ENCODE results near the gene CCL17. TPM values are rescaled to one million over a fixed set of nuclear protein-coding genes. Genes with fewer than 3 reads are reported as not detected.
A peak's percentile ranks its signal among the peaks of the same experiment; 100 is the strongest.
"Not testable (repeated sequence)": the region's sequence is repeated elsewhere in the genome, so short reads cannot be mapped to it uniquely, and the experiment has no call there.

The CCL17 gene
- total RNA-seq, 1 donor from 2014 or later: not detected

- no peak for TF ChIP-seq CTCF (IDR thresholded peaks at IDR 0.05; ENCODE audit: insufficient read depth, low read length, poor library complexity, severe bottlenecking)
- Histone ChIP-seq H3K36me3 (ENCODE audit: control insufficient read depth, insufficient read depth, low read length) (peaks cover 2% of the 10 kb centered on the region), H3K27me3 (ENCODE audit: control insufficient read depth, insufficient read depth, low read length) (no peaks in the 10 kb centered on the region), H3K4me3 (ENCODE audit: low read depth, low read length) (no peak overlapping the region)
- DNase-seq (ENCODE audit: low read depth): no peak
Observed at GRCh38 chr16:57434003-57434402, 29.4 kb downstream of the CCL17 start.

GRCh38 chr16:57435838-57436237 is 31.3 kb downstream of the CCL17 start:
- no peak for DNase-seq (ENCODE audit: low read depth)
- TF ChIP-seq CTCF (IDR thresholded peaks at IDR 0.05; ENCODE audit: insufficient read depth, low read length, poor library complexity, severe bottlenecking): no peak
- Histone ChIP-seq H3K27me3 (ENCODE audit: control insufficient read depth, insufficient read depth, low read length) (no peaks in the 10 kb centered on the region), H3K4me3 (ENCODE audit: low read depth, low read length) (no peak overlapping the region), H3K36me3 (ENCODE audit: control insufficient read depth, insufficient read depth, low read length) (peaks cover 2% of the 10 kb centered on the region)

GRCh38 chr16:57439947-57440346 is 35.4 kb downstream of the CCL17 start:
- DNase-seq (ENCODE audit: low read depth); H3K36me3 ChIP-seq (ENCODE audit: control insufficient read depth, insufficient read depth, low read length); H3K4me3 ChIP-seq (ENCODE audit: low read depth, low read length); H3K27me3 ChIP-seq (ENCODE audit: control insufficient read depth, insufficient read depth, low read length): not testable (repeated sequence)

- H3K4me3 ChIP-seq (ENCODE audit: low read depth, low read length); H3K27me3 ChIP-seq (ENCODE audit: control insufficient read depth, insufficient read depth, low read length); H3K36me3 ChIP-seq (ENCODE audit: control insufficient read depth, insufficient read depth, low read length); DNase-seq (ENCODE audit: low read depth): not testable (repeated sequence)
Observed at GRCh38 chr16:57440551-57440950, 36.0 kb downstream of the CCL17 start.

GRCh38 chr16:57444711-57445110 is 40.1 kb downstream of the CCL17 start:
- no peak for DNase-seq (ENCODE audit: low read depth)

GRCh38 chr16:57445510-57445909 is 40.9 kb downstream of the CCL17 start:
- TF ChIP-seq CTCF (IDR thresholded peaks at IDR 0.05; ENCODE audit: insufficient read depth, low read length, poor library complexity, severe bottlenecking): no peak
- DNase-seq (ENCODE audit: low read depth): no peak
- Histone ChIP-seq H3K36me3 (ENCODE audit: control insufficient read depth, insufficient read depth, low read length) (peaks cover 1% of the 10 kb centered on the region), H3K27me3 (ENCODE audit: control insufficient read depth, insufficient read depth, low read length) (no peaks in the 10 kb centered on the region), H3K4me3 (ENCODE audit: low read depth, low read length) (no peak overlapping the region)

More at GRCh38 chr16:57444711-57445110, 40.1 kb downstream of the CCL17 start:
- Histone ChIP-seq H3K4me3 (ENCODE audit: low read depth, low read length) (no peak overlapping the region), H3K36me3 (ENCODE audit: control insufficient read depth, insufficient read depth, low read length) (peaks cover 2% of the 10 kb centered on the region), H3K27me3 (ENCODE audit: control insufficient read depth, insufficient read depth, low read length) (no peaks in the 10 kb centered on the region)
- no peak for TF ChIP-seq CTCF (IDR thresholded peaks at IDR 0.05; ENCODE audit: insufficient read depth, low read length, poor library complexity, severe bottlenecking)

GRCh38 chr16:57446531-57447185 is 42.1 kb downstream of the CCL17 start:
- H3K4me3 ChIP-seq (ENCODE audit: low read depth, low read length): peak overlapping the region; percentile 92
- no peak for DNase-seq (ENCODE audit: low read depth)
- H3K27me3 ChIP-seq (ENCODE audit: control insufficient read depth, insufficient read depth, low read length): no peaks in the 10 kb centered on the region
- TF ChIP-seq CTCF (IDR thresholded peaks at IDR 0.05; ENCODE audit: insufficient read depth, low read length, poor library complexity, severe bottlenecking): no peak
- no peaks in the 10 kb centered on the region for H3K36me3 ChIP-seq (ENCODE audit: control insufficient read depth, insufficient read depth, low read length)

All from kidney epithelial cell (primary cell).